ENCODE results near the gene HAL.
A peak's percentile ranks its signal among the peaks of the same experiment; 100 is the strongest.

GRCh38 chr12:95953000-95953399 is 43.1 kb downstream of the HAL start:
- TF ChIP-seq REST (IDR thresholded peaks at IDR 0.05; ENCODE audit: insufficient read depth in 1 of 2, low read depth in 2 of 2, low read length in 2 of 2) (no peak), POLR2AphosphoS5 (IDR thresholded peaks at IDR 0.05; ENCODE audit: low read depth, low read length) (no peak), TAF1 (IDR thresholded peaks at IDR 0.05; ENCODE audit: borderline replicate concordance, insufficient read depth, low read length) (no peak), SIN3A (IDR thresholded peaks at IDR 0.05; ENCODE audit: borderline replicate concordance, insufficient read depth, low read length) (peak; percentile 66; the same call in 1 of the 2 replicates), FOXP2 (optimal IDR thresholded peaks at IDR 0.05; ENCODE audit: borderline replicate concordance, extremely low read depth, extremely low read length, insufficient read depth) (no peak)
